Gastroesophageal sphincter (tissue), 4 donors: Measurements from ENCODE around the gene MPZL1. TPM values are rescaled to one million over a fixed set of nuclear protein-coding genes. Genes with fewer than 3 reads are reported as not detected.

ENCODE experiments used
- ATAC-seq: fragments of 150-250 bp; one replicate; pipeline ENCODE4 v1.9.1; 2016; ENCODE audit warnings: mild to moderate bottlenecking, moderate library complexity
- H3K27ac ChIP-seq, 4 donors: fragments of 200-600 bp; sonication (generic) in 3 of 4; 1 replicate in 3 of 4; 2 replicates in 1 of 4; pipeline ENCODE4 v1.5.1; 2016 to 2019
- H3K27me3 ChIP-seq: fragments of 200-600 bp; sonication (generic); one replicate; pipeline ENCODE4 v1.5.1; 2019
- H3K36me3 ChIP-seq, 2 donors: fragments of 200-600 bp; sonication (generic); one replicate each; pipeline ENCODE4 v1.5.1; 2019; ENCODE audit warnings: control low read depth in 1 of 2
- H3K4me1 ChIP-seq, 3 donors: fragments of 200-600 bp; sonication (generic); 1 replicate in 2 of 3; 2 replicates in 1 of 3; pipeline ENCODE4 v1.5.1; 2016 to 2019; ENCODE audit warnings: control low read depth in 2 of 3
- H3K4me3 ChIP-seq, 2 donors: fragments of 200-600 bp; sonication (generic); one replicate each; pipeline ENCODE4 v1.5.1; 2019; ENCODE audit warnings: mild to moderate bottlenecking in 1 of 2, moderate library complexity in 1 of 2
- H3K9me3 ChIP-seq, 3 donors: fragments of 200-600 bp; sonication (generic); one replicate each; pipeline ENCODE4 v1.5.1; 2017 to 2019; ENCODE audit warnings: control low read depth in 2 of 3
- EP300 ChIP-seq: sonication (generic); formaldehyde crosslinking; IDR thresholded peaks from one replicate; pipeline ENCODE4 v1.6.1; 2017; ENCODE audit warnings: antibody characterized with exemption, mild to moderate bottlenecking
- POLR2A ChIP-seq, 2 donors: fragments of 450-650 bp; IDR thresholded peaks; one replicate each; pipeline ENCODE4 v1.6.1; 2017; ENCODE audit warnings: antibody characterized with exemption in 2 of 2, mild to moderate bottlenecking in 2 of 2, moderate library complexity in 1 of 2
- POLR2AphosphoS5 ChIP-seq: sonication (generic); formaldehyde crosslinking; IDR thresholded peaks from one replicate; pipeline ENCODE4 v1.6.1; 2017; ENCODE audit warnings: antibody characterized with exemption
- WGBS, 2 donors: methylation state at CpG; one replicate each; pipeline ENCODE4 v1.1.5; 2018; ENCODE audit warnings: low coverage in 1 of 2; 5-methylcytosine and 5-hydroxymethylcytosine counted together
- total RNA-seq, 4 donors: library from RNA; depleted of rRNA; stranded (reverse); fragments of >200 nt; gene quantifications; one replicate each; pipeline ENCODE4 v1.1.0, GENCODE V29; 2016
- TF ChIP-seq, protein P1 (sequence below), 4 experiments: fragments of 200-600 bp in 2 of 4; fragments of 450-650 bp in 2 of 4; sonication (generic) in 1 of 4; IDR thresholded peaks; one replicate each; pipeline ENCODE4 v1.5.1; 2017 to 2019; ENCODE audit warnings: antibody characterized with exemption in 4 of 4, mild to moderate bottlenecking in 2 of 4, moderate library complexity in 2 of 4

MPZL1 gene
- total RNA-seq, 4 donors from 2014 or later = 83.7 to 127 (median 95.8) TPM

DNA sequence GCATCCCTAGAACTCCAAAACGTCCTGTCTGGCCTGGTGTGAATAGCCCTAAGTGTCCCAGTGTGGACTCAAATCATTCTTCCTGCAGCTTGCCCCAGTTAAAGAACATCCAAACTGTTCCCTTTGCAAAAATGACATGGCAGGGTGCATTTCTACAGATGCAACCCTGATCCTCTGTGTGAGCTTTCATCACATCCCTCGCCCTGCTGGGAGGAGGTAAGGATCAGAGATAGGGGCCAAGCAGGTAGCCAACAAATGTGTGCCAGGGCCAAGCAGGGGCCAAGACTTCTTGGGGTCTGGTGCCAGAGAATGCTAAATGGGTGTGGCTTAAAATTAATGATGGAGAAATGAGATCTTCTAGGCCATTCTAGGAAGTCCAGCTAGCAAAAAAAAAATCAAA, 27.1 kb upstream of the MPZL1 start:
- Histone ChIP-seq H3K36me3 (peaks cover 0 to 90% of the 10 kb centered on the region in 2 donors), H3K4me1 (peaks cover 0 to 5% (median 0%) of the 10 kb centered on the region in 3 donors), H3K4me3 (no peak overlapping the region), H3K9me3 (no peaks in the 10 kb centered on the region), H3K27ac (no peak overlapping the region), H3K27me3 (no peaks in the 10 kb centered on the region)
- no peak for ATAC-seq
- TF ChIP-seq POLR2A (IDR thresholded peaks at IDR 0.05) (no peak), POLR2AphosphoS5 (no peak), EP300 (no peak)
- TF ChIP-seq, protein P1, sequence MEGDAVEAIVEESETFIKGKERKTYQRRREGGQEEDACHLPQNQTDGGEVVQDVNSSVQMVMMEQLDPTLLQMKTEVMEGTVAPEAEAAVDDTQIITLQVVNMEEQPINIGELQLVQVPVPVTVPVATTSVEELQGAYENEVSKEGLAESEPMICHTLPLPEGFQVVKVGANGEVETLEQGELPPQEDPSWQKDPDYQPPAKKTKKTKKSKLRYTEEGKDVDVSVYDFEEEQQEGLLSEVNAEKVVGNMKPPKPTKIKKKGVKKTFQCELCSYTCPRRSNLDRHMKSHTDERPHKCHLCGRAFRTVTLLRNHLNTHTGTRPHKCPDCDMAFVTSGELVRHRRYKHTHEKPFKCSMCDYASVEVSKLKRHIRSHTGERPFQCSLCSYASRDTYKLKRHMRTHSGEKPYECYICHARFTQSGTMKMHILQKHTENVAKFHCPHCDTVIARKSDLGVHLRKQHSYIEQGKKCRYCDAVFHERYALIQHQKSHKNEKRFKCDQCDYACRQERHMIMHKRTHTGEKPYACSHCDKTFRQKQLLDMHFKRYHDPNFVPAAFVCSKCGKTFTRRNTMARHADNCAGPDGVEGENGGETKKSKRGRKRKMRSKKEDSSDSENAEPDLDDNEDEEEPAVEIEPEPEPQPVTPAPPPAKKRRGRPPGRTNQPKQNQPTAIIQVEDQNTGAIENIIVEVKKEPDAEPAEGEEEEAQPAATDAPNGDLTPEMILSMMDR (IDR thresholded peaks at IDR 0.05) = no peak
- WGBS, 2 donors = 17% methylated on average over 1 of the region's 2 CpGs; no CpG with 5 or more reads in 1 of the 2 donors

GRCh38 chr1:167695147-167695546, 26.6 kb upstream of the MPZL1 start:
- H3K4me1 ChIP-seq = peaks cover 0 to 5% (median 0%) of the 10 kb centered on the region in 3 donors
- TF ChIP-seq EP300 = no peak
- peaks cover 0 to 87% of the 10 kb centered on the region in 2 donors for H3K36me3 ChIP-seq
- no peaks in the 10 kb centered on the region for H3K27me3 ChIP-seq
- ATAC-seq = no peak
- WGBS, 2 donors = 40 to 63% methylated on average over 1 to 2 of the region's 2 CpGs
- H3K9me3 ChIP-seq = no peaks in the 10 kb centered on the region
- no peak overlapping the region for H3K4me3 ChIP-seq
- H3K27ac ChIP-seq = no peak overlapping the region

GRCh38 chr1:167695756-167696561, 25.8 kb upstream of the MPZL1 start:
- ATAC-seq = no peak
- TF ChIP-seq POLR2A (IDR thresholded peaks at IDR 0.05) = no peak
- no peak for TF ChIP-seq EP300
- no peak for TF ChIP-seq POLR2AphosphoS5
- TF ChIP-seq, protein P1 (IDR thresholded peaks at IDR 0.05) = no peak
- Histone ChIP-seq H3K36me3 (peaks cover 0 to 87% of the 10 kb centered on the region in 2 donors), H3K27ac (no peak overlapping the region), H3K4me3 (no peak overlapping the region), H3K4me1 (peaks cover 0 to 5% (median 0%) of the 10 kb centered on the region in 3 donors), H3K27me3 (no peaks in the 10 kb centered on the region), H3K9me3 (no peaks in the 10 kb centered on the region)
- 89 to 90% methylated on average over 4 to 5 of the region's 7 CpGs for WGBS, 2 donors

DNA sequence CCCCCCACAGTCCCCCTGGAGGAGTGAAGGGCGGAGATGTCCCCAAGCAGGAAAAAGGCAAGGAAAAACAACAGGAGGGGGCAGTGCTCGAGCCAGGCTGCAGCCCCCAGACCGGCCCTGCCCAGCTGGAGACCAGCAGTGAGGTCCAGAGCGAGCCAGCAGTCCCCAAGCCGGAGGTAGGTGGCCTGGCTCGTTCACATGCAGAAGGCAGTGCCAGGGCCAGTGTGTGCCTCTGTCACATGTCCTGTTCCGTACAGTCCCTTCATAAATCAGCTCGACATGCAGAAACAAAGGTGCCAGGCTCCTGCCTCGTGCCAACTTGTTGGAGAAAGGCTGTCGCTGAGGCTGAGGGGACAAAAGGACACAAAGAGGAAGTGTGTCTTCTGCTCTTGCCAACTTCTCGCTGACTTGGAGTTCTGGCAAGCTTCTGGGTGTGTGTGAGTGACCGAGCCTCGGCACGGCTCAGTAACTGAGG, 24.1 kb upstream of the MPZL1 start:
- no peak for TF ChIP-seq POLR2AphosphoS5
- TF ChIP-seq POLR2A (IDR thresholded peaks at IDR 0.05) = no peak
- TF ChIP-seq, protein P1 (IDR thresholded peaks at IDR 0.05) = no peak
- TF ChIP-seq EP300 = no peak
- peaks cover 0 to 74% of the 10 kb centered on the region in 2 donors for H3K36me3 ChIP-seq

DNA sequence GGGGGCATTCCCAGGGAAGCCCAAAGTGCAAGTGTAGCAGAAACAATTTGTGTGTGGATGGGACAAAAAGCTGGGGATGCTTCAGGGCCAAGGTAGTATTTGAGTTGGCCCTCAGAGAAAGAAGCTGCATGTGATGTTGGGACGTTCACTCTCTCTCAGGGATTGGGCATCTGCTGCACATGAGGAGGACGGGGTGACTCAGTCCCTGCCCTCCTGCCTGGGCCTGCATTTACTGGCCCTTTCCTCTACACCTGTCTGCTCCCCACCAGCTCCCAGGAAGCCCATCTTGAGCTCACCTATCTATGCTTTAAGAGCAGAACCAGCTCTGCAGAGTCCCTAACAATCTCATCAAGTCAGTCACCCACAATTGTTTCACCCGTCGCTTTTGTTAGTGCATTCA, 23.5 kb upstream of the MPZL1 start:
- peaks cover 0 to 5% (median 0%) of the 10 kb centered on the region in 3 donors for H3K4me1 ChIP-seq
- H3K36me3 ChIP-seq = peaks cover 0 to 69% of the 10 kb centered on the region in 2 donors
- ATAC-seq = no peak

More for the DNA sequence above, 24.1 kb upstream of the MPZL1 start:
- Histone ChIP-seq H3K27me3 (no peaks in the 10 kb centered on the region), H3K4me3 (no peak overlapping the region), H3K4me1 (peaks cover 0 to 5% (median 0%) of the 10 kb centered on the region in 3 donors), H3K9me3 (no peaks in the 10 kb centered on the region), H3K27ac (no peak overlapping the region)
- peak; percentile 52 for ATAC-seq
- 43 to 55% methylated on average over 5 to 9 of the region's 14 CpGs for WGBS, 2 donors

More for the DNA sequence above, 23.5 kb upstream of the MPZL1 start:
- Histone ChIP-seq H3K9me3 (no peaks in the 10 kb centered on the region), H3K27ac (no peak overlapping the region), H3K27me3 (no peaks in the 10 kb centered on the region), H3K4me3 (no peak overlapping the region)
- WGBS, 2 donors = 89 to 95% methylated on average over 3 of the region's 4 CpGs
- TF ChIP-seq EP300 = no peak
- TF ChIP-seq, protein P1 (IDR thresholded peaks at IDR 0.05) = no peak
- no peak for TF ChIP-seq POLR2A (IDR thresholded peaks at IDR 0.05)
- TF ChIP-seq POLR2AphosphoS5 = no peak
